H1 (cell line): Measurements from ENCODE around the gene NUTM1. TPM values are rescaled to one million over a fixed set of nuclear protein-coding genes. Genes with fewer than 3 reads are reported as not detected.

ENCODE experiments used
- CTCF ChIA-PET: fragments of 300-600 bp; sonication (Branson Sonifier 250); formaldehyde crosslinking; loops from one replicate; lab custom pipeline; 2021; ENCODE audit not compliant: partially characterized antibody; lab: Charles Lee
- POLR2A ChIA-PET: fragments of 300-600 bp; sonication (Branson Sonifier 250); formaldehyde crosslinking; loops from one replicate; lab custom pipeline; 2021; ENCODE audit warnings: inconsistent platforms; ENCODE audit not compliant: partially characterized antibody; lab: Charles Lee
- DNase-seq, 2 experiments: peaks; one replicate each; pipeline versions ENCODE4 v3.0.0 to v3.0.0-alpha.2; 2010 to 2022; ENCODE audit warnings: low spot score in 2 of 2, low read depth in 1 of 2, mixed read lengths in 1 of 2
- FAIRE-seq: peaks from 2 replicates; lab custom pipeline; 2011; peaks lifted over from hg19 to GRCh38; lab: Jason Lieb, UNC
- H2AFZ ChIP-seq: 2 replicates; pipeline ENCODE4 v1.8.1; 2012; ENCODE audit warnings: low read length, inconsistent platforms
- H2AK5ac ChIP-seq: 2 replicates; pipeline ENCODE4 v1.6.1; 2013; ENCODE audit warnings: low read depth, low read length
- H2BK120ac ChIP-seq: replicated peaks from 2 replicates; pipeline ENCODE3; 2013; ENCODE audit warnings: low read depth, low read length, inconsistent platforms
- H2BK12ac ChIP-seq: 2 replicates; pipeline ENCODE4 v1.6.1; 2013; ENCODE audit warnings: low read depth, low read length
- H2BK15ac ChIP-seq: 2 replicates; pipeline ENCODE4 v1.6.1; 2013; ENCODE audit warnings: low read length
- H2BK20ac ChIP-seq: 2 replicates; pipeline ENCODE4 v1.6.1; 2013; ENCODE audit warnings: low read length
- H2BK5ac ChIP-seq: 2 replicates; pipeline ENCODE4 v1.6.1; 2013; ENCODE audit warnings: low read depth, low read length
- H3K14ac ChIP-seq: 2 replicates; pipeline ENCODE4 v1.6.1; 2013; ENCODE audit warnings: inconsistent platforms; ENCODE audit not compliant: insufficient read length
- H3K18ac ChIP-seq: 2 replicates; pipeline ENCODE4 v1.6.1; 2013; ENCODE audit warnings: low read length; ENCODE audit errors: extremely low read depth
- H3K23ac ChIP-seq: 2 replicates; pipeline ENCODE4 v1.6.1; 2013; ENCODE audit warnings: inconsistent platforms; ENCODE audit not compliant: insufficient read length
- H3K23me2 ChIP-seq: 2 replicates; pipeline ENCODE4 v1.6.1; 2013; ENCODE audit warnings: low read depth, low read length
- H3K27ac ChIP-seq: 2 replicates; pipeline ENCODE4 v1.6.1; 2011; ENCODE audit warnings: low read depth, low read length, inconsistent platforms
- H3K27me3 ChIP-seq, 4 experiments: replicated peaks in 1 of 4; 1 replicate in 1 of 4; 2 replicates in 3 of 4; pipeline versions ENCODE4 v1.6.1 to v1.8.1; 2011 to 2013; ENCODE audit warnings: low read length in 3 of 4, mild to moderate bottlenecking in 3 of 4, inconsistent platforms in 2 of 4, mixed read lengths in 2 of 4, moderate library complexity in 1 of 4; ENCODE audit not compliant: control insufficient read depth in 3 of 4, insufficient read depth in 3 of 4; ENCODE audit errors: extremely low read depth in 1 of 4
- H3K36me3 ChIP-seq, 4 experiments: 2 replicates each; pipeline versions ENCODE4 v1.6.1 to v1.8.1; 2011 to 2013; ENCODE audit warnings: mild to moderate bottlenecking in 4 of 4, low read length in 3 of 4, moderate library complexity in 2 of 4, control low read depth in 1 of 4, inconsistent platforms in 1 of 4; ENCODE audit not compliant: insufficient read depth in 4 of 4, control insufficient read depth in 2 of 4
- H3K4ac ChIP-seq: replicated peaks from 2 replicates; pipeline ENCODE3; 2013; ENCODE audit warnings: low read length, low read depth, mixed read lengths, inconsistent platforms; ENCODE audit not compliant: insufficient read length
- H3K4me1 ChIP-seq, 4 experiments: replicated peaks in 1 of 4; 1 replicate in 1 of 4; 2 replicates in 3 of 4; pipeline versions ENCODE4 v1.6.1 to v1.8.1; 2011 to 2013; ENCODE audit warnings: low read length in 3 of 4, inconsistent platforms in 2 of 4, mixed read lengths in 1 of 4; ENCODE audit not compliant: insufficient read depth in 4 of 4, control insufficient read depth in 3 of 4
- H3K4me2 ChIP-seq, 2 experiments: 2 replicates each; pipeline versions ENCODE4 v1.6.1 to v1.8.1; 2011 to 2013; ENCODE audit warnings: low read depth in 2 of 2, low read length in 2 of 2, control low read depth in 1 of 2, inconsistent platforms in 1 of 2, mild to moderate bottlenecking in 1 of 2; ENCODE audit not compliant: insufficient read depth in 1 of 2
- H3K4me3 ChIP-seq, 4 experiments: fragments of 200-600, 300-600 bp in 1 of 4; sonication (generic), shearing (Covaris generic), sonication (Bioruptor Twin) in 1 of 4; 2 replicates each; pipeline versions ENCODE4 v1.5.1 to v1.8.1; 2011 to 2016; ENCODE audit warnings: low read length in 4 of 4, low read depth in 3 of 4, control low read depth in 2 of 4, inconsistent platforms in 2 of 4, mild to moderate bottlenecking in 2 of 4, mixed read lengths in 1 of 4, moderate library complexity in 1 of 4; ENCODE audit not compliant: insufficient read depth in 2 of 4; ENCODE audit errors: extremely low read depth in 1 of 4
- H3K56ac ChIP-seq: replicated peaks from 2 replicates; pipeline ENCODE3; 2013; ENCODE audit warnings: low read depth, mild to moderate bottlenecking, mixed read lengths, low read length, inconsistent platforms; ENCODE audit not compliant: insufficient read length
- H3K79me1 ChIP-seq: 2 replicates; pipeline ENCODE4 v1.6.1; 2013; ENCODE audit warnings: low read depth, low read length, control low read depth
- H3K79me2 ChIP-seq, 2 experiments: 2 replicates each; pipeline versions ENCODE4 v1.6.1 to v1.8.1; 2012 to 2013; ENCODE audit warnings: low read length in 2 of 2, mild to moderate bottlenecking in 2 of 2, inconsistent platforms in 1 of 2; ENCODE audit not compliant: insufficient read depth in 2 of 2, control insufficient read depth in 1 of 2
- H3K9ac ChIP-seq, 4 experiments: replicated peaks in 1 of 4; 1 replicate in 1 of 4; 2 replicates in 3 of 4; pipeline versions ENCODE4 v1.6.1 to v1.8.1; 2011 to 2013; ENCODE audit warnings: low read depth in 3 of 4, low read length in 3 of 4, control low read depth in 2 of 4, mild to moderate bottlenecking in 2 of 4, moderate library complexity in 2 of 4, inconsistent platforms in 1 of 4; ENCODE audit errors: extremely low read depth in 1 of 4
- H3K9me3 ChIP-seq, 2 experiments: 2 replicates each; pipeline versions ENCODE4 v1.6.1 to v1.8.1; 2012 to 2013; ENCODE audit warnings: mild to moderate bottlenecking in 2 of 2, moderate library complexity in 2 of 2, control low read depth in 1 of 2, inconsistent platforms in 1 of 2, low read depth in 1 of 2, low read length in 1 of 2, mixed read lengths in 1 of 2; ENCODE audit not compliant: insufficient read depth in 2 of 2
- H4K20me1 ChIP-seq, 2 experiments: replicated peaks in 1 of 2; 2 replicates each; pipeline versions ENCODE3 to v1.8.1; 2011 to 2013; ENCODE audit warnings: inconsistent platforms in 2 of 2, low read length in 2 of 2, mild to moderate bottlenecking in 1 of 2; ENCODE audit not compliant: insufficient read depth in 2 of 2, control insufficient read depth in 1 of 2
- H4K5ac ChIP-seq: 2 replicates; pipeline ENCODE4 v1.6.1; 2013; ENCODE audit warnings: low read length, low read depth, mixed read lengths, inconsistent platforms; ENCODE audit not compliant: insufficient read length
- H4K8ac ChIP-seq: 2 replicates; pipeline ENCODE4 v1.8.0; 2013; ENCODE audit warnings: mild to moderate bottlenecking, moderate library complexity, low read length, inconsistent platforms; ENCODE audit not compliant: insufficient read depth; ENCODE audit errors: extremely low read depth
- H4K91ac ChIP-seq: replicated peaks from 2 replicates; pipeline ENCODE3; 2013; ENCODE audit warnings: low read length, mixed read lengths, inconsistent platforms; ENCODE audit not compliant: insufficient read length
- BACH1 ChIP-seq: IDR thresholded peaks from 2 replicates; pipeline ENCODE4 v1.6.1; 2012; ENCODE audit warnings: low read length, improper control_type of control experiment
- CTBP2 ChIP-seq: IDR thresholded peaks from 2 replicates; pipeline ENCODE4 v1.7.0; 2011; ENCODE audit warnings: borderline replicate concordance, mild to moderate bottlenecking, moderate library complexity, mixed read lengths, low read length; ENCODE audit not compliant: insufficient read depth, insufficient read length
- GABPA ChIP-seq: IDR thresholded peaks from 2 replicates; pipeline ENCODE4 v1.6.1; 2011; ENCODE audit warnings: mild to moderate bottlenecking, low read length, moderate library complexity, borderline replicate concordance; ENCODE audit not compliant: insufficient read depth
- TAF7 ChIP-seq: optimal IDR thresholded peaks from 2 replicates; pipeline ENCODE3; 2011; ENCODE audit warnings: low read depth, mild to moderate bottlenecking, inconsistent platforms, low read length, moderate library complexity, borderline replicate concordance
- WGBS, 2 experiments: shearing (Covaris generic) in 1 of 2; methylation state at CpG; one replicate each; pipeline versions ENCODE4 v1.1.6 to v1.1.7; 2013 to 2015; ENCODE audit warnings: low lambda C conversion rate in 2 of 2, mixed read lengths in 2 of 2, inconsistent platforms in 1 of 2, low coverage in 1 of 2, missing lambda C conversion rate in 1 of 2; ENCODE audit not compliant: insufficient replicate concordance in 2 of 2, insufficient coverage in 1 of 2, insufficient read length in 1 of 2; ENCODE audit errors: extremely low coverage in 1 of 2, missing lambda C conversion rate in 1 of 2; 5-methylcytosine and 5-hydroxymethylcytosine counted together
- polyA plus RNA-seq, 7 experiments: library from polyadenylated mRNA; depleted of rRNA in 3 of 7; stranded (reverse) in 5 of 7; unstranded in 2 of 7; fragments of >200 nt in 5 of 7; fragments of 200-250 nt in 2 of 7; gene quantifications; 1 replicate in 5 of 7; 2 replicates in 1 of 7; 4 replicates in 1 of 7; pipeline versions ENCODE4 v1.2.1 to v1.2.3, GENCODE V29; 2011 to 2013; ENCODE audit warnings: missing spikeins in 2 of 7, mixed read lengths in 2 of 7
- total RNA-seq: library from RNA; stranded (reverse); fragmentation: NEBNext Ultra II Directional; extraction: Animal tissue kit (Norgen Biotek cat#: 25700); gene quantifications from 2 replicates; pipeline ENCODE4 v1.2.1, GENCODE V29; 2021

The NUTM1 gene
- total and polyA plus RNA-seq, 2 of the 8 experiments (the other 6 are each of a cell fraction or from before 2014, with no cell fraction given), result 0.39 to 0.60 TPM

DNA sequence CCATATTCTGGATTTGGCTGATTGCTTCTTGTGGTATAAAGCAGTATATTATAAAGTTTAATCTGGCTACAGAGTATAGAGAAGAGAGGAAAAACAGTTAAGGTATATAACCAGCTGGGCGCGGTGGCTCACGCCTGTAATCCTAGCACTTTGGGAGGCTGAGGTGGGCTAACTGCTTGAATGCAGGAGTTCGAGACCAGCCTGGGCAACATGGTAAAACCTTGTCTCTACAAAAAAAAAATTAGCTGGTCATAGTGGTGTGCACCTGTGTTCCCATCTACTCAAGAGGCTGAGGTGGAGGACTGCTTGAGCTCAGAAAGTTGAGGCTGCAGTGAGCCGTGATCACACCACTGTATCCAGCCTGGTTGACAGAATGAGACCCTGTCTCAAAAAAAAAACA lies 12.8 kb upstream of the NUTM1 start:
- no peak overlapping the region for H3K9ac ChIP-seq
- H3K27ac ChIP-seq, result no peak overlapping the region
- DNase-seq, result no peak
- H2AFZ ChIP-seq, result no peak overlapping the region
- WGBS, 2 experiments, result 89% methylated on average over 5 of the region's 5 CpGs; no CpG with 5 or more reads in 1 of the 2 experiments
- no peak overlapping the region for H4K91ac ChIP-seq
- H3K23me2 ChIP-seq, result no peaks in the 10 kb centered on the region
- no peaks in the 10 kb centered on the region for H4K20me1 ChIP-seq
- H3K23ac ChIP-seq, result no peak overlapping the region
- no peak overlapping the region for H3K4me3 ChIP-seq
- H4K5ac ChIP-seq, result no peak overlapping the region
- H3K9me3 ChIP-seq, result no peaks in the 10 kb centered on the region
- H3K36me3 ChIP-seq, result no peaks in the 10 kb centered on the region
- no peak overlapping the region for H2BK20ac ChIP-seq
- no peak overlapping the region for H3K56ac ChIP-seq
- no peak overlapping the region for H2BK12ac ChIP-seq
- H4K8ac ChIP-seq, result no peak overlapping the region
- H2AK5ac ChIP-seq, result no peak overlapping the region
- ChIA-PET POLR2A (interaction anchor here (0.6 to 1.4 kb wide), 2 partner anchors 24 to 222 kb away, joined by 3 read pairs; no protein-coding TSS in a partner anchor), CTCF (interaction anchor here (0.6 to 1.4 kb wide), 3 partner anchors 89 to 1128 kb away, joined by 3 to 4 read pairs (median 3); no protein-coding TSS in a partner anchor)
- no peaks in the 10 kb centered on the region for H3K79me2 ChIP-seq
- H2BK5ac ChIP-seq, result no peak overlapping the region
- no peak overlapping the region for H2BK15ac ChIP-seq
- no peak overlapping the region for H3K4ac ChIP-seq
- H3K27me3 ChIP-seq, result no peaks in the 10 kb centered on the region
- H2BK120ac ChIP-seq, result no peak overlapping the region
- FAIRE-seq, result no peak
- no peak overlapping the region for H3K4me2 ChIP-seq
- H3K4me1 ChIP-seq, result no peaks in the 10 kb centered on the region
- no peak overlapping the region for H3K14ac ChIP-seq
- H3K79me1 ChIP-seq, result no peaks in the 10 kb centered on the region
- H3K18ac ChIP-seq, result no peak overlapping the region
- TF ChIP-seq CTBP2 (no peak), BACH1 (no peak), GABPA (no peak), TAF7 (no peak)
